ENCODE measurements around the gene BEGAIN.

DNA sequence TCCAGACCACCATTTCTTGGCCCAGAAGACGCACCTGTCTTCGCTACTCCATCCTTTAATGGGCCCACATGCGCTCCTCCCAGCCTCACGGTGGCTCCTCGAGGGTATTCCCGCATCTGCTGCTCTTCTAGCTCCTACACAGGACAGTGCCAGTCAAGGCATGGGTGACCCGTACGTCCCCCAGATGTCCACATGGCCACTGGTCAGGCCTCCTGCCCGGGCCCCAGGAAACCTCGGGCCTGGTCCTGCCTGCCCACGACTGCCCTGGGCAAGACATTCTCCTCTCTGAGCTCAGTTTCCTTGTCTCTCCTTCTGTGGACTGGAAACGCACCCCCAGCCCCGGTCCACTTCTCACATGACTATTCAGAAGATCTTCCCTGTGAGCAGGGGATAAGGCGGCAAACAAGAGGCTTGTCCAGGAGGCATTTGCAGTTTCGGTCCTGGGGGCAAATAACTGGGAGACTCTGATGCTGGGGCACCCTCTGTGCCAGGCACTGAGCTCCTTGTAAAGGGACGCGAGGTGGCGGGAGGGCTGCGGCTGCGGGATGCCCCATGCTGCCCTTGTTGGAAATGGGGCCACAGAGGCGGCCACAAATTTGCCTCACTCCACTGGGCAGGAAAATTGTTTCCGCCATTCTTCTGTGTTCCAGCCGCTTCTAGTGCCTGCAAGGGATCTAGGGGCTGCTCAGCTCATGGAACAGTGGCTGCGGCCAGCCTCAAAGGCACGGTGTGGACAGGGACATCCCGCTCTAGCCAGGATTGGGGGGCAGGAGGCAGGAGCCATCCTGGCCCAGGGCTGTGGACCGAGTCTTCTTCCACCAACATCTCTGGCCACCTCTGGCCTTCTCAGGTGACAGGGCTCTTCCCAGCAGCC lies 6.8 kb upstream of the BEGAIN start:
- TF ChIP-seq, protein P1, sequence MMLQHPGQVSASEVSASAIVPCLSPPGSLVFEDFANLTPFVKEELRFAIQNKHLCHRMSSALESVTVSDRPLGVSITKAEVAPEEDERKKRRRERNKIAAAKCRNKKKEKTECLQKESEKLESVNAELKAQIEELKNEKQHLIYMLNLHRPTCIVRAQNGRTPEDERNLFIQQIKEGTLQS (IDR thresholded peaks at IDR 0.05; ENCODE audit: insufficient read depth, low read depth, low read length) = no peak
- TF ChIP-seq EZH2 (IDR thresholded peaks at IDR 0.05; ENCODE audit: low read depth, low read length, severe bottlenecking) (no peak), CREB1 (IDR thresholded peaks at IDR 0.05) (no peak), GTF2F1 (IDR thresholded peaks at IDR 0.05; ENCODE audit: borderline replicate concordance, low read depth, low read length) (no peak)
- TF ChIP-seq, protein P2, sequence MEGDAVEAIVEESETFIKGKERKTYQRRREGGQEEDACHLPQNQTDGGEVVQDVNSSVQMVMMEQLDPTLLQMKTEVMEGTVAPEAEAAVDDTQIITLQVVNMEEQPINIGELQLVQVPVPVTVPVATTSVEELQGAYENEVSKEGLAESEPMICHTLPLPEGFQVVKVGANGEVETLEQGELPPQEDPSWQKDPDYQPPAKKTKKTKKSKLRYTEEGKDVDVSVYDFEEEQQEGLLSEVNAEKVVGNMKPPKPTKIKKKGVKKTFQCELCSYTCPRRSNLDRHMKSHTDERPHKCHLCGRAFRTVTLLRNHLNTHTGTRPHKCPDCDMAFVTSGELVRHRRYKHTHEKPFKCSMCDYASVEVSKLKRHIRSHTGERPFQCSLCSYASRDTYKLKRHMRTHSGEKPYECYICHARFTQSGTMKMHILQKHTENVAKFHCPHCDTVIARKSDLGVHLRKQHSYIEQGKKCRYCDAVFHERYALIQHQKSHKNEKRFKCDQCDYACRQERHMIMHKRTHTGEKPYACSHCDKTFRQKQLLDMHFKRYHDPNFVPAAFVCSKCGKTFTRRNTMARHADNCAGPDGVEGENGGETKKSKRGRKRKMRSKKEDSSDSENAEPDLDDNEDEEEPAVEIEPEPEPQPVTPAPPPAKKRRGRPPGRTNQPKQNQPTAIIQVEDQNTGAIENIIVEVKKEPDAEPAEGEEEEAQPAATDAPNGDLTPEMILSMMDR (IDR thresholded peaks at IDR 0.05; ENCODE audit: control extremely low read depth in 1 of 3, insufficient read depth in 1 of 3, low read depth in 1 of 3, low read length in 3 of 3) = no peak

Measured in H1 (cell line).